22Rv1 (cell line): ENCODE data around the gene GRIN3A.

Source experiments
- ZFX ChIP-seq: fragments of 450-650 bp; IDR thresholded peaks from 2 replicates; pipeline ENCODE4 v1.6.1; 2017; ENCODE audit warnings: antibody characterized with exemption, borderline replicate concordance
- TF ChIP-seq, protein P1 (sequence below): fragments of 450-650 bp; IDR thresholded peaks from 2 replicates; pipeline ENCODE4 v1.5.1; 2017; ENCODE audit warnings: mild to moderate bottlenecking

DNA sequence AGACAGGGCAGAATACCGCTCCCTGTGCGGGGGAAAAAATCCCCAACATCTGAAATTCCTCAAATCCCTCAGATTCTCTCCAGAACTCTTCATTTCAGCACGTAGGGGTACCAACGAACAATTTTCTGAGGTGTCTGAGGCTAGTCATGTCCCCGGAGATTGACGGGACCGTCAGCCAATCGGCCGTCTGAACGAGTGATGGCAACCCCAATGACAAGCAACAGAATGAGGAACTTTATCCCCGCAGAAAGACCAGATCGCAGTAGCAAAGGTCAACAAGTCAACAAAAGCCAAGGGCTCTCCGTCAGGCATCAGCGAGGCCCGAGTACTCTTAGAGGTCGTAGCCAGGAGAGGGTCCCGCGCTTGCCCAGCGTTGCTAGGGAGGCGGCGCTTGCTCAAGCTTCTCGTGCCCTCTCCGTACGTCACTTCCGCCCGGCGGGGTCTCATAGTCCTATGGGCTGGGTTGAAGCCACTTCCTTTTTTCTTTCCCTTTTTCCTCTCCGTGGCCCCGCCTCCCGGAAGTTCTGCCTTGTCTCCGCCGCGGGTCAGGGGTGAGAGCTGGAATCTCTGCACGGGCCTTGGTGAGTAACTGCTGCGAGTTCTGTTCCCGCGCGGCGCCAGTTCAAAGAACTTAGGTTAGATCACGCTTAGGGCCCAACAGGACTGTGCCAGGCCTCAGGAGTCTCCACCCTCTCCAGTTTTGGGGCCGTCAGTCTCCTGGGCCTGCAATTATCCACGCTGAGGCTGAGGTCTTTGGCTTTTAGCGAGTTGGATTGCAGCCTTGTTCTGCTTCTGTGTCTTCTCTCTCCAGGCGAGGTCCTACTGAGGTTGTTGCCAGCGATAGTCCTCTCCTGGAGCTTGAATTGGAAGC, 204.9 kb downstream of the GRIN3A start, which contains the start of gene RNF20:
- TF ChIP-seq, protein P1, sequence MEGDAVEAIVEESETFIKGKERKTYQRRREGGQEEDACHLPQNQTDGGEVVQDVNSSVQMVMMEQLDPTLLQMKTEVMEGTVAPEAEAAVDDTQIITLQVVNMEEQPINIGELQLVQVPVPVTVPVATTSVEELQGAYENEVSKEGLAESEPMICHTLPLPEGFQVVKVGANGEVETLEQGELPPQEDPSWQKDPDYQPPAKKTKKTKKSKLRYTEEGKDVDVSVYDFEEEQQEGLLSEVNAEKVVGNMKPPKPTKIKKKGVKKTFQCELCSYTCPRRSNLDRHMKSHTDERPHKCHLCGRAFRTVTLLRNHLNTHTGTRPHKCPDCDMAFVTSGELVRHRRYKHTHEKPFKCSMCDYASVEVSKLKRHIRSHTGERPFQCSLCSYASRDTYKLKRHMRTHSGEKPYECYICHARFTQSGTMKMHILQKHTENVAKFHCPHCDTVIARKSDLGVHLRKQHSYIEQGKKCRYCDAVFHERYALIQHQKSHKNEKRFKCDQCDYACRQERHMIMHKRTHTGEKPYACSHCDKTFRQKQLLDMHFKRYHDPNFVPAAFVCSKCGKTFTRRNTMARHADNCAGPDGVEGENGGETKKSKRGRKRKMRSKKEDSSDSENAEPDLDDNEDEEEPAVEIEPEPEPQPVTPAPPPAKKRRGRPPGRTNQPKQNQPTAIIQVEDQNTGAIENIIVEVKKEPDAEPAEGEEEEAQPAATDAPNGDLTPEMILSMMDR: no peak
- TF ChIP-seq ZFX: no peak
